Measurements from ENCODE around the gene ASIC2. TPM values are rescaled to one million over a fixed set of nuclear protein-coding genes. Genes with fewer than 3 reads are reported as not detected.

ASIC2 gene
- total RNA-seq, 1 experiment from 2014 or later: 0.74 TPM

DNA sequence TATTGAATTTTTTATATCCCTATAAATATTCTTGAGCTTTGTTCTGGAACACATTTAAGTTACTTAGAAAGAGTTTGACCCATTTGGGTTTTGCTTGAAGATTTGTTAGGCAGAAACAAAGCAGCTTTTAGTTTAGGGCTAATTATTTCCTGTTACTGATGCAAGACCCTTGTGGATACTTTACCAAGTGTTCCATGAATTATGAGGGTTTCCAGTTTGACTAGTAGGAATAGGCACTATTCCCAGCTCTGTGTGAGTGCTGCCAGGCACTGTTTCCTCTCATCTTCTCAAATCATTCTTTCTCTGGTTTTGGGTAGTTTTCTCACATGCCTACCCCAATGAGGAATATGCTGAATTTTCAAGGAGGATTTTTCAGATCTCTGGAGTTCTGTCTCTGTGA is 221.4 kb downstream of the ASIC2 start:
- no peak overlapping the region for H3K14ac ChIP-seq (ENCODE audit: insufficient read depth, low read length)
- peaks cover 6 to 8% of the 10 kb centered on the region in 2 experiments for H3K4me1 Mint-ChIP-seq
- H3K23ac ChIP-seq (ENCODE audit: insufficient read length, low read depth, low read length): no peak overlapping the region
- no peak overlapping the region for H3K4me2 ChIP-seq (ENCODE audit: insufficient read depth, insufficient read length, low read length)
- peaks cover 33% of the 10 kb centered on the region for H3K27me3 Mint-ChIP-seq (ENCODE audit: low read depth)
- H3K23me2 ChIP-seq (ENCODE audit: insufficient read length, low read depth, low read length, poor library complexity, severe bottlenecking): no peaks in the 10 kb centered on the region
- no peak overlapping the region for H2BK15ac ChIP-seq (ENCODE audit: low read depth, low read length)
- H3K9me3 ChIP-seq (ENCODE audit: control insufficient read depth, low read depth, low read length): no peaks in the 10 kb centered on the region
- no peaks in the 10 kb centered on the region for H3K79me2 ChIP-seq (ENCODE audit: insufficient read depth, low read length)
- no peak overlapping the region for H2BK20ac ChIP-seq (ENCODE audit: low read depth, low read length, poor library complexity, severe bottlenecking)
- no peak for DNase-seq
- no peak overlapping the region for H3K4ac ChIP-seq (ENCODE audit: low read depth, low read length)
- no peak overlapping the region for H2BK120ac ChIP-seq (ENCODE audit: low read depth, low read length, poor library complexity, severe bottlenecking)
- H2AFZ ChIP-seq (ENCODE audit: low read length): no peak overlapping the region
- H3T11ph ChIP-seq (ENCODE audit: low read length): no peak overlapping the region
- H2BK5ac ChIP-seq (ENCODE audit: insufficient read length, low read length): no peak overlapping the region
- H4K5ac ChIP-seq (ENCODE audit: insufficient read length, low read depth, low read length): no peak overlapping the region
- no peak for TF ChIP-seq CTCF (conservative IDR thresholded peaks at IDR 0.05)
- no peaks in the 10 kb centered on the region for H3K27me3 ChIP-seq (ENCODE audit: insufficient read depth, low read length)
- H3K56ac ChIP-seq (ENCODE audit: insufficient read length, low read depth, low read length): no peak overlapping the region
- H3K4me1 ChIP-seq (ENCODE audit: insufficient read depth, low read length): no peaks in the 10 kb centered on the region
- no peak overlapping the region for H3K27ac ChIP-seq (ENCODE audit: insufficient read length, low read depth, low read length)
- no peaks in the 10 kb centered on the region for H3K79me1 ChIP-seq (ENCODE audit: insufficient read depth, low read depth, low read length, poor library complexity, severe bottlenecking)
- H3K9me3 Mint-ChIP-seq: peaks cover 6 to 8% of the 10 kb centered on the region in 2 experiments; a peak in 2 of 5 replicates
- no peak overlapping the region for H3K18ac ChIP-seq (ENCODE audit: insufficient read length, low read depth, low read length)
- H4K8ac ChIP-seq (replicated peaks; ENCODE audit: insufficient read length, low read depth, low read length): no peak overlapping the region
- no peak overlapping the region for H2BK12ac ChIP-seq (ENCODE audit: insufficient read length, low read depth, low read length)
- no peaks in the 10 kb centered on the region for H4K20me1 ChIP-seq (ENCODE audit: control insufficient read depth, insufficient read depth, insufficient read length)
- H3K4me3 Mint-ChIP-seq: no peak overlapping the region
- H2AK5ac ChIP-seq (ENCODE audit: insufficient read length, low read length): no peak overlapping the region
- peaks cover 0 to 5% (median 0%) of the 10 kb centered on the region in 3 experiments; a peak in 1 of 7 replicates for H3K36me3 Mint-ChIP-seq (ENCODE audit: insufficient read depth in 1 of 3, low read depth in 3 of 3)
- no peak overlapping the region for H4K91ac ChIP-seq (ENCODE audit: insufficient read length, low read depth, low read length)
- no peak overlapping the region for H3K9ac ChIP-seq (ENCODE audit: extremely low read depth, insufficient read length, low read length)
- no peak overlapping the region; a peak in 1 of 7 replicates for H3K27ac Mint-ChIP-seq

All from H9 (cell line).